AG08396 (cell line): ENCODE results near the gene PANK3.
"Not testable (repeated sequence)": the region's sequence is repeated elsewhere in the genome, so short reads cannot be mapped to it uniquely, and the experiment has no call there.

ENCODE experiments used
- DNase-seq: peaks from one replicate; pipeline ENCODE4 v3.0.0; 2012; ENCODE audit warnings: low spot score, mixed read lengths

PANK3 gene

DNA sequence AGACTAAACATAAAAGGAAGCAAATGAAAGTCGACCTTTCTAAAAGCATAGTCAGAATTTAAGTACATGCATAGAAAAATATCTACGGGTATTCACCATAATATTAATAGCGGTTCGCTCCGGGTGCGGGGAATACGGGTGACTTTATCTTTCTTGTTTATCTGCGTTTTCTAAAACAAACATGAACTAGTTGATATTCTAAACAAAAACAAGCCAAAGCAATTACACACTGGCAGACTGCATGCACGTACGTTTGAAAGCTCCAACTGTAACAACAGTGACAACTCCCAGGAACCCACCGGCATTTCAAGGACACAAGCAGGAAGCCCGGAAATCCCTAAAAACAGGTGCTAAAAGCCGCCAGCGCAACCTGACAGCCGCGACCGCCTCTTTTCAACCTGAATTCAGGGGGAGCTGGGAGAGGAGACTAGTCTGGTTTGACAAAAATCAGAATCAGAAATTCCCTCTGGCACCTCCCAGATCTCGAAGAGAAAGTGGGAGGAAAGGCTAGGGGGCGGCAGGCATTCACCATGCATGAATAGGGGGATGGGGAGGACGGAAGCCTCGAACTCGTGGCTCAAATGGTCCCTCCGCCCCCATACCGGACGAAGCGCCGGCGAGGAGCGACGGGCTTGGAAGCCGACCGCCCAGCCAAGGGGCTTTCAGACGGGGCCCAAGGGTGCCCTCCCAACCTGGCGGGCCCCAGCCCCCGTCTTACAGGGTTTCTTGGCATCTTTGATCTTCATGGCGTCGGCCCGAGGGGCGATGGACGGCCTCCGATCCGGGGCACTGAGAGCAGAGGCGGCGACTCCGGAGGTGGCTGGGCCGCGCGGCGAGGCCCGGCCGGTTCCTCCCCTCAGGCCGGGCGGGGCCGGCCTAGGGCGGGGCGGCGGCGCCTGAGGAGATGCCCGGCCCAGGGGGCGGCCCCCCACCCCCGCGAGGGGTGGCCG lies at the start of gene PANK3:
Gene PANK3, minus strand, starts transcription at position 831 of the 950 bp plus-strand sequence. Its CDS starts 85 bp downstream, at position 746.
- peak; percentile 92 for DNase-seq

- DNase-seq = no peak
Measured at GRCh38 chr5:168624850-168625364, 45.7 kb upstream of the PANK3 start.

GRCh38 chr5:168620807-168621206 lies 41.6 kb upstream of the PANK3 start:
- DNase-seq = no peak

- DNase-seq = no peak
Measured at GRCh38 chr5:168614661-168615060, 35.5 kb upstream of the PANK3 start.

- no peak for DNase-seq
Measured at GRCh38 chr5:168613996-168614395, 34.8 kb upstream of the PANK3 start.

GRCh38 chr5:168613396-168613795 lies 34.2 kb upstream of the PANK3 start:
- DNase-seq = no peak

GRCh38 chr5:168612996-168613395 lies 33.8 kb upstream of the PANK3 start:
- DNase-seq = no peak

- DNase-seq = no peak
Measured at GRCh38 chr5:168612123-168612522, 33.0 kb upstream of the PANK3 start.

DNA sequence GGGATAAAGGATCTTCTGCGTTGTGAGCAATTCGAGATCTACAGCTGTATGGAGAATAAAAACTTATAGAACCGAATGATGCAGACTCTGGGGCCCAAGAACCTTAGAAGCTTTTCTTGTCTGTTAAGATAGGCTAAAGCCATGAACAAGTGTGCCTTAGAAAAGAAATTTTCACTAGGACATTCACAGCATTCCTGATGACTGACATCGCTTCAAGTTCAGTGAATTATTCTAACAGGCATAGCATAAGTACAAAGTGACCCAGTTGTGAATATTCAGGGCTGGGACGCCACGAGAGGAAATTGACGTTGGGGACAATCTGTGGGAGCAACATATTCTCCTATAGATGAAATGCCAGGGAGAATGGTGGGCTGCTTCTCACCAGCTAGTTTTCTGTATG lies 32.0 kb upstream of the PANK3 start:
- DNase-seq = no peak

- no peak for DNase-seq
Measured at GRCh38 chr5:168609806-168610482, 30.8 kb upstream of the PANK3 start.

DNA sequence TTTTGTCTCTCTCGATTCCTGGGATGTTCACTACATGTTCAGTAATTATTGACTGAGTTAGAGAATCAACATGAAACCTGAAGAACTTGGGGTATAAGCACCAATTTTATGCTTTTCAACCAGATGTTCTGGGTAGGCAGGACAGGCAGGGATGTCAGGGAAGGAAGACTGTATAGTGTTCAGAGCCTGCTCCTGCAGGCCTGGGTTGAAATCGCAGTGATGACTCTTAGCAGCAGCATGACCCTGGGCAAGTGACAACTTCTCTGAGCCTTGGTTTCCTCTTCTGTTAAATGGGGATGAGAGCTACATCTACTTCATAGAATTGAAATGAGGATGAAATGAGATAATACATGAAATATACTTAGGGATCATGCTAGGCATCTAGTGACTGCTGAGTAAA lies 29.7 kb upstream of the PANK3 start:
- DNase-seq = no peak

DNA sequence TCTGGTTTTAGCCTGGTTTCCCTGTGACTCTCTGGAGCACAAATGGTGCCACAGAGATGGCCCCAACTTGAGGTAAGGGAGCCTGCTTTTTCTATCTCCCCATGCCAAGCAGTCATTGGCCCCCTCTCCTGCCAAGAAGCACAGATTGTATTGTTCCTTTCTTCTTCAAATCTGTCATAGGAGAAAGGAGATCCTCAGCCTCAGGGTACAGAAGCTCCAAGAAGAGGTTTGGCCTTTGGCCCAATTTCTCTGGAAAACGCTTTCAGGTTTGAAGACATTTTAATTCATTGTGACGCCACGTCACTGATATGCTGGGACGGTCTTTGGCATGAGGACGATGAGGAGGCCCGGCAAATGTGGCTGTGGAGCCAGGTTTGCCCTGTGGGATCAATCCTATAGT lies 29.2 kb upstream of the PANK3 start:
- no peak for DNase-seq

DNA sequence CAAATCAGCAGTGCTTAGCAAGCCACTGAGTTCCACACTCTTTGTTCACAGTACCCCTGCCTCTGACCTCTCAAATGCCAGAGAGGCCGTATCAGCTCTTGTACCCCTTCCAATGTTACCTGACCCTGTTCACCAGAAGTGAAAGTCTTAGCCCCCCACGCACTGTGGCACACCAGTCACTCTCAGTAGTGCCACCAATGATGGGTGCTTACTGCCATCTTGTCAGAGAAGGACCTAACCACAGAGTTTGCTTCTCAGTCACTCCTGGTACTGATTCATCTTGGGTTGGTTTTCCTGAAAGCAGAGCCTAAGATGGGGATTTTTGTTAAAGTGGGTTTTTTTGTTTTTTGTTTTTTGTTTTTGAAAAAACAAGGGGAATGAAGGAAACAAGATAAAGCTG lies 28.8 kb upstream of the PANK3 start:
- DNase-seq = no peak

DNA sequence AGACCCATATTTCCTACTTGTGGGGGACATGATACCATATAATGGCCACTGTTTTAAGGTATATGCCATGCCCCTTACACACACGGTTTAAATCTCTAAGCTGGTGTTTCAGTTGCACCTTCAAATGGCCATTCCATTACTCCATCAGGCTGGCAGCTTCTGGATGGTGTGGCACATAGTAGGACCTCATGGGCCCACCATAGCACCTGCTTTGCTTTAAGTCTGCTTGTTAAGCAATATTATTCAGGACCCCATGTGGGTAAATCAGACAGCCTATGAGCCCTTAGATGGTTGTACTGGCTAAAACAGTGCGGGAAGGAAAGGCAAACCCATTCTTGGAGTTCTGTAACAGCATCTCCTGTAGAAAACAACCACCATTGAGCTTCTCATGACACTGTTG lies 27.4 kb upstream of the PANK3 start:
- DNase-seq = no peak

GRCh38 chr5:168604436-168604835 lies 25.3 kb upstream of the PANK3 start:
- no peak for DNase-seq

DNA sequence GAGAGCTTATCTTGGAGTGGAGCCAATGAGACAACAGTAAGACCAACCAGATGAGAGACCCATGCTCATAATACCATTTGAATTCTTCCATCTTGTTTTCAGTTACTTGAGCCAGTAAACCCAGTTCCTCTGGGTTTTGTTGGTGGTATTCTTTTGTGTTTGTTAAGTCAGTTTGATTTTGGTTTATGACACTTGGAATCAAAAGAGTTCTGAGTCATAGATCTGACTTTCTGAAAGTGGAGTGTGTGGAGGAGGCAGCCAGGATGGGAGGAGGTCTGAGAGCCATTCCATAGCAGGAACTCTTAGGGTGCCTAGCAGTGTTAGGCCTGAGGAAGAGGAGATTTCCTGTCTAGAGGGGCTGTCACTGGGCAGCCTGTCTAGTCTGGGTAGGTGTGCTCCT lies 24.6 kb upstream of the PANK3 start:
- no peak for DNase-seq

- no peak for DNase-seq
Measured at GRCh38 chr5:168602517-168602916, 23.3 kb upstream of the PANK3 start.

DNA sequence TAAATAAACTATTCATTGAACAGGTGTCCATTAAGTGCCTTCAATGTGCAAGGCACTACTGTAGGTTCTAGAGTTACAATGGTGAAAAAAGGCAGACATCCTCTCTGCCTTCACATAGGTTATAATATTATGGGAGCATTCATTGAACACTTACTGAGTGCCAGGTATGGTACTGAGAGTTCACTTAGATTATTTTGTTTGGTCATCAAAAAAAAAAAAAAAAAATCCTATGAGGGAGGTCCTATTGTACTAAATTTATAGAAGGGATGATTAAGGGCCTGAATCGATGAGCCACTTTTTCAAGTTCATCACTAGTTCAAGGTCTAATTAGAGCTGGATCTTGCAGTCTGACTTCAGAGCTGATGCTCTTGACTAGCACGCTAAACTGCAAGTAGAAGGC lies 22.8 kb upstream of the PANK3 start:
- DNase-seq = no peak

DNA sequence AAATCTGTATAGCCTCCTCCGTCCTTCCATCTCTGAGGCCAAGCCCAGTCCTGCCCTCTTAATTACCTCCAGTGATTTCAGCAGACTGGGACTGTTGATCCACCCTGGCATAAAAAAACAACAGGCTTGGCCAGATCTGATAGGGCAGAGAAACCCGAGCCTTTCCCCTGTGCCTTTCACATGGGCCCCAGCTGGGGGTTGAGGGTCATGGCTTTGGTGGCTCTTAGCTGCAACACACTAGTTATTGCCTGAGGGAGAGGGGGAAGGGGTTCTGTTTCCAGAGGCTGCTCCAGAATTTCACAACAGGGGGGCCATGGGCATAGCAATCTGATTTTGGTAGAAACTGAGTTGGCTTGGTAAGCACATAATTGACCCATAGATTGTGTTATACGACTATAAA lies 21.2 kb upstream of the PANK3 start:
- DNase-seq = no peak

- no peak for DNase-seq
Measured at GRCh38 chr5:168599826-168600225, 20.7 kb upstream of the PANK3 start.

GRCh38 chr5:168598639-168599038 lies 19.5 kb upstream of the PANK3 start:
- DNase-seq = no peak

- no peak for DNase-seq
Measured at GRCh38 chr5:168596927-168597326, 17.8 kb upstream of the PANK3 start.

GRCh38 chr5:168596122-168596521 lies 17.0 kb upstream of the PANK3 start:
- not testable (repeated sequence) for DNase-seq
